K562 (cell line): ENCODE measurements around the gene DHRS13. TPM values are rescaled to one million over a fixed set of nuclear protein-coding genes. Genes with fewer than 3 reads are reported as not detected.

Experiments used
- ATF2 ChIP-seq: sonication (generic); formaldehyde crosslinking; IDR thresholded peaks from 2 replicates; pipeline ENCODE4 v1.8.1; 2022; ENCODE audit warnings: missing genetic modification reagents
- CC2D1A ChIP-seq: fragments of 450-650 bp; IDR thresholded peaks from 2 replicates; pipeline ENCODE4 v1.6.1; 2017; ENCODE audit warnings: mild to moderate bottlenecking
- CCNT2 ChIP-seq: IDR thresholded peaks from 2 replicates; pipeline ENCODE4 v1.6.1; 2011; ENCODE audit warnings: borderline replicate concordance, low read depth, mild to moderate bottlenecking, moderate library complexity, mixed read lengths, low read length; ENCODE audit not compliant: insufficient read length; ENCODE audit errors: extremely low read depth
- CEBPG ChIP-seq, 3 experiments: fragments of 200-800 bp in 1 of 3; sonication (Bioruptor generic) in 1 of 3; sonication (generic) in 1 of 3; formaldehyde crosslinking in 1 of 3; IDR thresholded peaks in 2 of 3; conservative IDR thresholded peaks in 1 of 3; 2 replicates each; pipeline versions ENCODE4 v1.6.1 to v1.8.0; 2016 to 2022; ENCODE audit warnings: missing compliant biosample characterization in 2 of 3, missing genetic modification characterization in 2 of 3, mild to moderate bottlenecking in 1 of 3, missing genetic modification reagents in 1 of 3
- CHD4 ChIP-seq: fragments of 200-600 bp; sonication (generic); IDR thresholded peaks from 3 replicates; pipeline ENCODE4 v1.6.1; 2012; ENCODE audit warnings: low read depth, mild to moderate bottlenecking, mixed read lengths, low read length, inconsistent platforms; ENCODE audit not compliant: insufficient read depth, insufficient replicate concordance, poor library complexity, severe bottlenecking
- CTBP1 ChIP-seq: fragments of 450-650 bp; IDR thresholded peaks from 2 replicates; pipeline ENCODE4 v1.6.1; 2016; ENCODE audit warnings: borderline replicate concordance
- ETS1 ChIP-seq: conservative IDR thresholded peaks from 2 replicates; pipeline ENCODE4 v1.6.1; 2011; ENCODE audit warnings: low read depth, mild to moderate bottlenecking, low read length; ENCODE audit not compliant: control insufficient read depth
- HNRNPLL ChIP-seq: fragments of 200-400 bp; formaldehyde crosslinking; IDR thresholded peaks from 2 replicates; pipeline ENCODE4 v1.6.1; 2017; ENCODE audit warnings: low read length, low read depth, mild to moderate bottlenecking; ENCODE audit not compliant: poor library complexity, severe bottlenecking
- JUND ChIP-seq, 2 experiments: IDR thresholded peaks; 2 replicates in 1 of 2; 3 replicates in 1 of 2; pipeline ENCODE4 v1.6.1; 2011; ENCODE audit warnings: borderline replicate concordance in 2 of 2, low read depth in 2 of 2, low read length in 2 of 2, improper control_type of control experiment in 1 of 2, missing biosample characterization in 1 of 2, missing genetic modification characterization in 1 of 2, missing genetic modification reagents in 1 of 2
- MAFG ChIP-seq: fragments of 450-650 bp; conservative IDR thresholded peaks from 2 replicates; pipeline ENCODE4 v1.6.1; 2016; ENCODE audit warnings: missing genetic modification characterization, missing compliant biosample characterization
- NEUROD1 ChIP-seq: fragments of 150-350 bp; IDR thresholded peaks from 2 replicates; pipeline ENCODE4 v1.6.1; 2014; ENCODE audit warnings: borderline replicate concordance, low read length, low read depth; ENCODE audit not compliant: partially characterized antibody
- RB1 ChIP-seq: fragments of 450-650 bp; IDR thresholded peaks from 2 replicates; pipeline ENCODE4 v1.6.1; 2017; ENCODE audit warnings: low read depth, mild to moderate bottlenecking
- RUNX1 ChIP-seq: sonication (generic); IDR thresholded peaks from 2 replicates; pipeline ENCODE4 v1.6.1; 2016; ENCODE audit warnings: antibody characterized with exemption, low read depth
- SIRT6 ChIP-seq: IDR thresholded peaks from one replicate; pipeline ENCODE4 v1.6.1; 2012; ENCODE audit warnings: low read depth, mild to moderate bottlenecking, control low read depth, inconsistent platforms, low read length, moderate library complexity
- UBTF ChIP-seq, 2 experiments: IDR thresholded peaks; 2 replicates each; pipeline ENCODE4 v1.6.1; 2012; ENCODE audit warnings: improper control_type of control experiment in 2 of 2, low read depth in 2 of 2, low read length in 2 of 2, borderline replicate concordance in 1 of 2
- YY1 ChIP-seq, 3 experiments: IDR thresholded peaks; 2 replicates each; pipeline ENCODE4 v1.6.1; 2011; ENCODE audit warnings: low read length in 2 of 3, mild to moderate bottlenecking in 2 of 3, moderate library complexity in 2 of 3, borderline replicate concordance in 1 of 3, control low read depth in 1 of 3, low read depth in 1 of 3; ENCODE audit not compliant: insufficient read depth in 3 of 3, insufficient replicate concordance in 2 of 3, control insufficient read depth in 1 of 3, insufficient read length in 1 of 3; ENCODE audit errors: extremely low read depth in 1 of 3
- ZNF511 ChIP-seq: sonication (generic); formaldehyde crosslinking; IDR thresholded peaks from 2 replicates; pipeline ENCODE4 v1.8.0; 2022; ENCODE audit warnings: mild to moderate bottlenecking, missing genetic modification reagents
- polyA plus RNA-seq, 8 experiments: library from polyadenylated mRNA; depleted of rRNA in 4 of 8; stranded (reverse) in 5 of 8; unstranded in 3 of 8; fragments of >200 nt; fragmentation: Nextera tagmentation in 2 of 8; fragmentation: Illumina TruSeq in 1 of 8; extraction: Ambion mirVana in 2 of 8; extraction: Trizol in 1 of 8; gene quantifications; 2 replicates each; pipeline versions ENCODE4 v1.2.1 to v1.2.3, GENCODE V29; 2011 to 2014; ENCODE audit warnings: inconsistent platforms in 1 of 8, missing spikeins in 1 of 8
- total RNA-seq, 7 experiments: library from RNA; depleted of rRNA in 6 of 7; stranded (reverse); fragments of >200 nt in 6 of 7; fragmentation: Illumina TruSeq in 2 of 7; extraction: Trizol in 2 of 7; gene quantifications; 2 replicates each; pipeline versions ENCODE4 v1.2.1 to v1.2.3, GENCODE V29; 2011 to 2021; ENCODE audit warnings: low replicate concordance in 1 of 7

Gene DHRS13
- total and polyA plus RNA-seq, 9 of the 15 experiments (the other 6 are each of a cell fraction or from before 2014, with no cell fraction given): 0.32 to 52.3 (median 34.3) TPM; not detected in 1

- peak; percentile 43; the same call in 1 of the 2 replicates for TF ChIP-seq ETS1
- TF ChIP-seq SIRT6: no peak
- TF ChIP-seq CC2D1A: peak; percentile 48; the same call in 1 of the 2 replicates
- TF ChIP-seq CHD4: no peak
- TF ChIP-seq ATF2: no peak
- TF ChIP-seq YY1 (IDR thresholded peaks at IDR 0.05; ENCODE audit: borderline replicate concordance in 1 of 3, control insufficient read depth in 1 of 3, extremely low read depth in 1 of 3, insufficient read depth in 3 of 3, insufficient read length in 1 of 3, insufficient replicate concordance in 2 of 3, low read depth in 1 of 3, low read length in 2 of 3): peak; percentile 34 to 87 (median 80)
- TF ChIP-seq HNRNPLL: peak; percentile 29
- no peak for TF ChIP-seq CEBPG (CRISPR knock-in tag; IDR thresholded peaks at IDR 0.05)
- TF ChIP-seq CEBPG (tag; conservative IDR thresholded peaks at IDR 0.05 in 1 of 2, IDR thresholded peaks at IDR 0.05 in 1 of 2): peak in 1 of 2 experiments; percentile 55; a peak in 2 of 4 replicates
- TF ChIP-seq JUND (IDR thresholded peaks at IDR 0.05; ENCODE audit: borderline replicate concordance, low read depth, low read length): peak; percentile 4; the same call in 1 of the 2 replicates
- TF ChIP-seq JUND (tag; IDR thresholded peaks at IDR 0.05; ENCODE audit: borderline replicate concordance, low read depth, low read length): no peak
- no peak for TF ChIP-seq NEUROD1
- no peak for TF ChIP-seq MAFG (tag)
- no peak for TF ChIP-seq RUNX1
- no peak for TF ChIP-seq ZNF511
- 0 out of 4 replicates have a peak, but pooled peaks of 1 of the 2 experiments have one; percentile 61 for TF ChIP-seq UBTF (IDR thresholded peaks at IDR 0.05; ENCODE audit: borderline replicate concordance in 1 of 2, low read depth in 2 of 2, low read length in 2 of 2)
- TF ChIP-seq CCNT2: peak; percentile 35
- TF ChIP-seq RB1: 0 out of 2 replicates have a peak, but pooled peaks have one; percentile 12
- TF ChIP-seq CTBP1: 0 out of 2 replicates have a peak, but pooled peaks have one; percentile 11
Measured at GRCh38 chr17:28949185-28950016, 46.5 kb upstream of the DHRS13 start (continued).
